Calu3 (cell line): Measurements from ENCODE around the gene FMN1. TPM values are rescaled to one million over a fixed set of nuclear protein-coding genes. Genes with fewer than 3 reads are reported as not detected.

ENCODE experiments used
- BruUV-seq: library from RNA; stranded (reverse); fragments of 400-500 nt; replicated peaks from 2 replicates; lab custom pipeline; 2021; lab: Mats Ljungman, UMichigan
- CTCF ChIA-PET: fragments of 300-600 bp; sonication (Branson Sonifier 250); formaldehyde crosslinking; loops from one replicate; lab custom pipeline; 2022; ENCODE audit warnings: antibody characterized with exemption; lab: Charles Lee
- DNase-seq: peaks from one replicate; pipeline ENCODE4 v3.0.0; 2022
- H3K27ac Mint-ChIP-seq: one replicate; pipeline ENCODE4 v1.8.0; 2022; ENCODE audit warnings: mixed read lengths; ENCODE audit not compliant: unreplicated experiment
- H3K27me3 Mint-ChIP-seq: one replicate; pipeline ENCODE4 v1.8.0; 2022; ENCODE audit warnings: mixed read lengths; ENCODE audit not compliant: unreplicated experiment
- H3K36me3 Mint-ChIP-seq: one replicate; pipeline ENCODE4 v1.8.0; 2022; ENCODE audit warnings: mild to moderate bottlenecking, moderate library complexity, mixed read lengths; ENCODE audit not compliant: insufficient read depth, unreplicated experiment
- H3K4me1 Mint-ChIP-seq: one replicate; pipeline ENCODE4 v1.8.0; 2022; ENCODE audit warnings: mild to moderate bottlenecking, low read depth, mixed read lengths; ENCODE audit not compliant: unreplicated experiment
- H3K4me3 Mint-ChIP-seq: one replicate; pipeline ENCODE4 v1.8.0; 2022; ENCODE audit warnings: mild to moderate bottlenecking, low read depth, moderate library complexity, mixed read lengths; ENCODE audit not compliant: unreplicated experiment
- H3K9me3 Mint-ChIP-seq: one replicate; pipeline ENCODE4 v1.8.0; 2022; ENCODE audit warnings: low read depth, mixed read lengths; ENCODE audit not compliant: unreplicated experiment
- intact Hi-C: fragments of 100-400 bp; cut with micrococcal nuclease; formaldehyde crosslinking; loops from one replicate; pipeline ENCODE4 v1.10.0; 2022; ENCODE audit not compliant: unreplicated experiment
- total RNA-seq: library from RNA; stranded (reverse); gene quantifications from 2 replicates; pipeline ENCODE4 v1.2.3, GENCODE V29; 2022
- TF ChIP-seq, protein P1 (sequence below): fragments of 200-600 bp; IDR thresholded peaks from one replicate; pipeline ENCODE4 v1.8.0; 2022; ENCODE audit warnings: antibody characterized with exemption; ENCODE audit not compliant: unreplicated experiment

FMN1 gene
- total RNA-seq, 1 experiment from 2014 or later, result 7.1 TPM

DNA sequence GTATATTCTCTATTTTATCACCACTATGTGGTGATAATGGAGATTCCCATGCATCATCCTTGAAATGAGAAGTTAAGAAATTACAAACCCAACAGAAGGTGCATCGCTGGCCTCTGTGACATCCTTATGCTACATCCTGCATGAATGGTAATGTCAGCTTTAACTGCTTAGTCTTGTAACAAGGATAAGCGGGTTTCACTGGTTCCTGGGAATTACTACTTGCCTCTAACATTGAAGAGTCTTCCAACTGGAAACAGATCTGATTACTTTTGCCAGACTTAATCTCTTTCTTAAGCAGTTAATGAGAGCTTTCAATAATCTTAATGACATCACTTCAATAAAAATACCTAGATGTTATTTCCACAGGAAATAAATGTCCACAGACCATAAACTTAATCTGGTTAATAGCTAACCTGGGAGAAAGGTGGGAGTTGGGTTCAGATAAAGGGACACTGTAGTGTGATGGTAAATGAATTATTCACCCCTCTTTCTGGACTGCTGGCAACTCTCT is 44.0 kb downstream of the FMN1 start:
- intact Hi-C loops, result no loop called here
- Mint-ChIP-seq H3K4me1 (no peaks in the 10 kb centered on the region), H3K27ac (no peak overlapping the region), H3K27me3 (no peaks in the 10 kb centered on the region), H3K36me3 (peaks cover 5% of the 10 kb centered on the region), H3K4me3 (no peak overlapping the region), H3K9me3 (no peaks in the 10 kb centered on the region)
- CTCF ChIA-PET, result interaction anchor here (0.6 kb wide), 1 partner anchor 19 kb away, joined by 4 read pairs; no protein-coding TSS in a partner anchor
- DNase-seq, result no peak
- TF ChIP-seq, protein P1, sequence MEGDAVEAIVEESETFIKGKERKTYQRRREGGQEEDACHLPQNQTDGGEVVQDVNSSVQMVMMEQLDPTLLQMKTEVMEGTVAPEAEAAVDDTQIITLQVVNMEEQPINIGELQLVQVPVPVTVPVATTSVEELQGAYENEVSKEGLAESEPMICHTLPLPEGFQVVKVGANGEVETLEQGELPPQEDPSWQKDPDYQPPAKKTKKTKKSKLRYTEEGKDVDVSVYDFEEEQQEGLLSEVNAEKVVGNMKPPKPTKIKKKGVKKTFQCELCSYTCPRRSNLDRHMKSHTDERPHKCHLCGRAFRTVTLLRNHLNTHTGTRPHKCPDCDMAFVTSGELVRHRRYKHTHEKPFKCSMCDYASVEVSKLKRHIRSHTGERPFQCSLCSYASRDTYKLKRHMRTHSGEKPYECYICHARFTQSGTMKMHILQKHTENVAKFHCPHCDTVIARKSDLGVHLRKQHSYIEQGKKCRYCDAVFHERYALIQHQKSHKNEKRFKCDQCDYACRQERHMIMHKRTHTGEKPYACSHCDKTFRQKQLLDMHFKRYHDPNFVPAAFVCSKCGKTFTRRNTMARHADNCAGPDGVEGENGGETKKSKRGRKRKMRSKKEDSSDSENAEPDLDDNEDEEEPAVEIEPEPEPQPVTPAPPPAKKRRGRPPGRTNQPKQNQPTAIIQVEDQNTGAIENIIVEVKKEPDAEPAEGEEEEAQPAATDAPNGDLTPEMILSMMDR, result no peak
- no TSS peak for BruUV-seq

DNA sequence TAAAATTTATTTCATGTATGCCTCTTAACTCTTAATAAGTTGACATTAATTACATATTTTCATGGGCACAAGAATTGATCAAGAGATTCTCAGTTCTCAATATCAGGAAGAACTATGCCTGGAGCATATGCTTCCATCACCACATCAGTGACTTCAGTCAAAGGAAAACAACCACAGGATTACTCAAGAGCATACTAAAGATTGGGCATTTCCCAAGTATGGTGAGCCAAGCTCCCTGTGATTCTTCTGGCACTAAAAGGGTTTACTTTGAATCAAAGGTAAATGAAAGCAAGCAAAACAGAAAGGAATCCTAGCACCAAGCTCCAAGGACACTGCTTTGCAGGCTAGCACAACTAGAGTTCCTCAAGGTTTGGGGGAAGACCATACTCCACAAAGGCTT is 44.6 kb downstream of the FMN1 start:
- Mint-ChIP-seq H3K27me3 (no peaks in the 10 kb centered on the region), H3K4me3 (no peak overlapping the region), H3K4me1 (no peaks in the 10 kb centered on the region), H3K27ac (no peak overlapping the region), H3K9me3 (no peaks in the 10 kb centered on the region), H3K36me3 (peaks cover 5% of the 10 kb centered on the region)
- intact Hi-C loops, result no loop called here
- BruUV-seq, result no TSS peak
- TF ChIP-seq, protein P1, result no peak
- no peak for DNase-seq
- CTCF ChIA-PET, result no interaction called here

DNA sequence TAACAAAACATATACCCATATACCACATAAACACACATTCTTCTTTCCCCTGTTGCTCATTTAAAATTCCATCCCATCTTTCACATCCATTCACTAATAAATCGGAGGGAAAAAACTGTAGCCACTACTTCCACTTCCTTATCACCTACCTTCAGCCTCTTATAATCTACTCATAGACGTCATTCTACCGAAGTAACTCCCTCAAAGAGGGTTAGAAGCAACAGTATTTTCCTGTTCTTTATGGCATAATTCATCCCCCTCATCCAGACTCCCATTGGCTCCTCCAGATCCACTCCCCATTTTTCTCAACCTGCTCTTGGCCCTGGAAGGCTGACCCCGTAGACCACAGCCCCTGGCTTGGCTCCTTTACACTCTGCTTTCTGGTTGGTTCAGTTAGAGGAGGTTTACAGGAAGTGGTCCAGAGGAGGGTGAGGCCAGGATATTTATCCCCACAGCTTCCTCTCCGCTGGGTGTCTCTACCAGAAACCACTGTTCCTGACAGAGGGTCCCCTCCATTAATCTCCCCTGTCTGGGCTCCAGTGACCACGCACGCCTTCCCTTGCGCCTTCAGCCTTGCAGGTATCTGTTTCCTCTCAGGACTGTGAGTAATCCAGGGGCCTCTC is 46.3 kb downstream of the FMN1 start:
- Mint-ChIP-seq H3K27ac (no peak overlapping the region), H3K4me3 (no peak overlapping the region), H3K9me3 (no peaks in the 10 kb centered on the region), H3K4me1 (no peaks in the 10 kb centered on the region), H3K36me3 (peaks cover 5% of the 10 kb centered on the region), H3K27me3 (no peaks in the 10 kb centered on the region)
- BruUV-seq, result no TSS peak
- DNase-seq, result no peak
- CTCF ChIA-PET, result no interaction called here
- TF ChIP-seq, protein P1, result no peak
- intact Hi-C loops, result no loop called here

DNA sequence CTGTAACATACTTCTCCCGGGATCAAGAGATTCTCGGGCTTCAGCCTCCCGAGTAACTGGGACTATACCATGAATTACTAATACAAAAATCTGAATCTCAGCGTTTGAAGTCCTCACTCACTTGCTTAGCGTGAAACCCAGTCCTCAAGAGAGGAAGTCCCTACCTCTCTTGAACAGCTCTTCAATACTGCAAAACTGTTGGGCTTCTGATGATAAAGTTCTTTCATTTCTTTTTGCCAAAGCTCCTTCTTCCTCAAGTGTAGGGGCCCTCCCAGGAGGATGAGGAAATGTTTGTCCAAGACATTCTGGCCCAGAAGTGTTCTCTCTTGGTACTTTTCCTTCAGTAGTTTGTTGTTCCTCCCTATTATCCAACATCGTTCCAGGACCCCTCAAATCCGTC is 48.5 kb downstream of the FMN1 start:
- no TSS peak for BruUV-seq
- no peak for DNase-seq
- Mint-ChIP-seq H3K9me3 (no peaks in the 10 kb centered on the region), H3K4me3 (no peak overlapping the region), H3K27ac (no peak overlapping the region), H3K4me1 (no peaks in the 10 kb centered on the region), H3K27me3 (no peaks in the 10 kb centered on the region), H3K36me3 (peaks cover 5% of the 10 kb centered on the region)
- intact Hi-C loops, result no loop called here
- TF ChIP-seq, protein P1, result no peak
- CTCF ChIA-PET, result no interaction called here
